GM10266 (cell line): ENCODE data around the gene MEI1.
A peak's percentile ranks its signal among the peaks of the same experiment; 100 is the strongest.
"Not testable (repeated sequence)": the region's sequence is repeated elsewhere in the genome, so short reads cannot be mapped to it uniquely, and the experiment has no call there.

Source experiments
- DNase-seq: peaks from one replicate; pipeline ENCODE4 v3.0.0; 2012; ENCODE audit errors: extremely low spot score
- CTCF ChIP-seq: IDR thresholded peaks from 2 replicates; pipeline ENCODE4 v1.5.1; 2012; ENCODE audit warnings: mild to moderate bottlenecking, low read depth; ENCODE audit not compliant: control insufficient read depth, insufficient read depth; ENCODE audit errors: missing control alignments

Gene MEI1

GRCh38 chr22:41668971-41669911 is 30.1 kb upstream of the MEI1 start:
- TF ChIP-seq CTCF, result no peak
- no peak for DNase-seq

GRCh38 chr22:41672096-41672495 is 27.2 kb upstream of the MEI1 start:
- DNase-seq, result not testable (repeated sequence)

- peak; percentile 41 for TF ChIP-seq CTCF
- DNase-seq, result no peak
These were observed 26.4 kb upstream of the MEI1 start for GRCh38 chr22:41672780-41673509.

- no peak for TF ChIP-seq CTCF
- no peak for DNase-seq
These were observed 24.4 kb upstream of the MEI1 start for GRCh38 chr22:41674846-41675340.

GRCh38 chr22:41676134-41676533 is 23.2 kb upstream of the MEI1 start:
- no peak for TF ChIP-seq CTCF
- DNase-seq, result no peak

GRCh38 chr22:41681616-41682015 is 17.7 kb upstream of the MEI1 start:
- no peak for TF ChIP-seq CTCF
- no peak for DNase-seq

- no peak for TF ChIP-seq CTCF
- peak; percentile 82 for DNase-seq
These were observed 17.1 kb upstream of the MEI1 start for GRCh38 chr22:41682033-41682807.
